ENCODE measurements around the gene STK35.

- TF ChIP-seq ELF4 (CRISPR knock-in tag; IDR thresholded peaks at IDR 0.05) = no peak
- no peak for TF ChIP-seq CHD4 (IDR thresholded peaks at IDR 0.05; ENCODE audit: insufficient read depth, insufficient replicate concordance, low read depth, low read length, poor library complexity, severe bottlenecking)
- no peak for TF ChIP-seq EZH2 (IDR thresholded peaks at IDR 0.05; ENCODE audit: borderline replicate concordance, low read depth, low read length)
- no peak for TF ChIP-seq TCFL5 (CRISPR knock-in tag; conservative IDR thresholded peaks at IDR 0.05)
- TF ChIP-seq SMAD1 (IDR thresholded peaks at IDR 0.05; ENCODE audit: low read depth, low read length, partially characterized antibody) = no peak
- no peak for TF ChIP-seq SFPQ (IDR thresholded peaks at IDR 0.05; ENCODE audit: low read depth, low read length)
- TF ChIP-seq KDM2B (CRISPR knock-in tag; IDR thresholded peaks at IDR 0.05) = no peak
- no peak for TF ChIP-seq POLR2AphosphoS5 (IDR thresholded peaks at IDR 0.05; ENCODE audit: control insufficient read depth, insufficient read depth, low read depth, low read length)
- TF ChIP-seq TFAP4 (CRISPR knock-in tag; IDR thresholded peaks at IDR 0.05; ENCODE audit: borderline replicate concordance) = no peak
These were observed 8.0 kb downstream of the STK35 start for GRCh38 chr20:2109425-2110210.
